ENCODE measurements around the gene ARF1. TPM values are rescaled to one million over a fixed set of nuclear protein-coding genes. Genes with fewer than 3 reads are reported as not detected.
A peak's percentile ranks its signal among the peaks of the same experiment; 100 is the strongest.

Gene ARF1
- total and polyA plus RNA-seq, 2 of the 13 experiments (the other 11 are each of a cell fraction or from before 2014, with no cell fraction given), result 186 to 327 TPM

DNA sequence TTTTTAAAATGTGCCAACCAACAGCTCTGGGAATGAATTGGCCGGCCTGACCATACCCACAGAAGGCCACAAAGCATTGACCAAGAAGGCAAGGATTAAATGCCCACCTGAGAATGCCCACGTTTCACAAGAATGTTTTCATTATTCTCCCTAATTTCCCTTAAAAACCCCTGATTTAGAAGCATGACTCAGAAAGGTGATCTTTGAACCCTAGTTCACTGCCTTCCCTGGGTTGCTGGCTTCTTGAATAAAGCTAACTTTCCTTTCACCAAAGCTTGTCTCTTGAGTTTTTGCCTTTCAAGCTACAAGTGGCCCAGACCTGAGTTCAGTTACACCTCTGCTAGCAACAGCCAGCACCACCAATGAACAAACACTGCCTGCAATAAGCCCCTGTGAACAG is 41.0 kb downstream of the ARF1 start:
- Histone ChIP-seq H2AFZ (ENCODE audit: low read length) (no peak overlapping the region), H3K79me2 (ENCODE audit: insufficient read depth, low read length) (no peaks in the 10 kb centered on the region), H4K20me1 (ENCODE audit: insufficient read depth, low read length) (no peaks in the 10 kb centered on the region), H3K4me1 (ENCODE audit: insufficient read depth, low read length) (peaks cover 14% of the 10 kb centered on the region), H3K27me3 (ENCODE audit: control insufficient read depth in 1 of 2, insufficient read depth in 2 of 2, low read length in 2 of 2) (no peaks in the 10 kb centered on the region), H3K4me2 (ENCODE audit: low read depth, low read length) (peak overlapping the region; percentile 11), H3K27ac (ENCODE audit: extremely low read length, insufficient read depth, low read length) (no peak overlapping the region), H3K9ac (ENCODE audit: insufficient read depth, low read depth, low read length) (no peak overlapping the region), H3K9me3 (ENCODE audit: low read length) (peaks cover 3% of the 10 kb centered on the region), H3K4me3 (replicated peaks in 1 of 3; ENCODE audit: insufficient read depth in 1 of 3, low read depth in 2 of 3, low read length in 3 of 3) (no peak overlapping the region), H3K36me3 (replicated peaks in 1 of 2; ENCODE audit: control insufficient read depth in 1 of 2, insufficient read depth in 2 of 2, low read length in 2 of 2) (no peaks in the 10 kb centered on the region)
- 3% methylated on average over 2 of the region's 2 CpGs for WGBS (ENCODE audit: low lambda C conversion rate)
- in situ Hi-C loops (cut with HindIII; ENCODE audit: extremely low pct_ligation_motif_present, low pct_unique_long_range_greater_than_20kb) (no loop called here), intact Hi-C loops (cut with micrococcal nuclease; ENCODE audit: unreplicated experiment) (no loop called here)
- BruUV-seq (replicated peaks), result no TSS peak
- ATAC-seq (no peak), FAIRE-seq (no peak), DNase-seq (ENCODE audit: low spot score) (no peak)
- ChIA-PET POLR2A (interaction anchor here (0.9 to 3.7 kb wide), 2 partner anchors 13 to 42 kb away, joined by 4 to 11 read pairs; partner anchors contain the start of gene IBA57), CTCF (ENCODE audit: low intra/inter-chr PET ratio, low total read pairs) (no interaction called here)
- peak; percentile 89 for TF ChIP-seq RBAK (CRISPR knock-in tag; IDR thresholded peaks at IDR 0.05)
- peak; percentile 38; the same call in 1 of the 2 replicates for TF ChIP-seq FOSL2 (CRISPR knock-in tag; IDR thresholded peaks at IDR 0.05)
- no peak for TF ChIP-seq ZNF816 (CRISPR knock-in tag; IDR thresholded peaks at IDR 0.05; ENCODE audit: borderline replicate concordance)

DNA sequence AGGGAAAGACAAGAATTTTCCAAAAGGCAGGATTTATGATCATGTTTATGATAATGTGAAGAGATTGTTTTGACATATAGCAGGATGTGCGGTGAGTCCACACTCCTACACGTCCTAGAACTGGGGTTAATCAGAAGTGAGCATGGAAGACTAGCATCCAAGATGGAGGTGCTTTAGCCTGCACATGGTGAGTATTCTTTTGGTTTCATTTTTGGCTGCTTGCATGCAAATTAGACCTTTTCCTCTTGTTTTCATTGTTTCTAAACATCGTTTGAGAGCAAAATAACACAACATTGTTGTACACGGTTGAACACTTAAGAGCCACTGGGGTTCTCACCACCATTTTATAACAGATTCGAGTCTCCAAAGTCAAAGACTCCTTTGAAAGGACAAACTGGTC is 42.7 kb downstream of the ARF1 start:
- ChIA-PET POLR2A (no interaction called here), CTCF (ENCODE audit: low intra/inter-chr PET ratio, low total read pairs) (no interaction called here)
- no TSS peak for BruUV-seq (replicated peaks)
- no peak for ATAC-seq
- FAIRE-seq, result no peak
- H3K27ac ChIP-seq (ENCODE audit: extremely low read length, insufficient read depth, low read length), result no peak overlapping the region
- in situ Hi-C loops (cut with HindIII; ENCODE audit: extremely low pct_ligation_motif_present, low pct_unique_long_range_greater_than_20kb), result no loop called here
- no peaks in the 10 kb centered on the region for H3K27me3 ChIP-seq (ENCODE audit: control insufficient read depth in 1 of 2, insufficient read depth in 2 of 2, low read length in 2 of 2)
- no peaks in the 10 kb centered on the region for H3K79me2 ChIP-seq (ENCODE audit: insufficient read depth, low read length)
- H3K9ac ChIP-seq (ENCODE audit: insufficient read depth, low read depth, low read length), result no peak overlapping the region
- H3K4me1 ChIP-seq (ENCODE audit: insufficient read depth, low read length), result peaks cover 14% of the 10 kb centered on the region
- WGBS (ENCODE audit: low lambda C conversion rate), result 45% methylated on average over 5 of the region's 5 CpGs
- intact Hi-C loops (cut with micrococcal nuclease; ENCODE audit: unreplicated experiment), result no loop called here
- no peaks in the 10 kb centered on the region for H4K20me1 ChIP-seq (ENCODE audit: insufficient read depth, low read length)
- H3K9me3 ChIP-seq (ENCODE audit: low read length), result no peaks in the 10 kb centered on the region
- no peak overlapping the region for H2AFZ ChIP-seq (ENCODE audit: low read length)
- TF ChIP-seq PATZ1 (CRISPR knock-in tag; IDR thresholded peaks at IDR 0.05) (no peak), RARA (CRISPR knock-in tag; IDR thresholded peaks at IDR 0.05) (no peak), GTF2F1 (IDR thresholded peaks at IDR 0.05; ENCODE audit: low read length) (no peak), BRD4 (CRISPR knock-in tag; IDR thresholded peaks at IDR 0.05) (no peak), ZNF251 (CRISPR knock-in tag; IDR thresholded peaks at IDR 0.05) (no peak), SOX13 (IDR thresholded peaks at IDR 0.05) (no peak), SOX13 (CRISPR knock-in tag; conservative IDR thresholded peaks at IDR 0.05 in 1 of 2, IDR thresholded peaks at IDR 0.05 in 1 of 2) (no peak), ZNF101 (CRISPR knock-in tag; IDR thresholded peaks at IDR 0.05; ENCODE audit: borderline replicate concordance, low read depth) (no peak), SATB2 (CRISPR knock-in tag; IDR thresholded peaks at IDR 0.05) (no peak), MAZ (IDR thresholded peaks at IDR 0.05; ENCODE audit: borderline replicate concordance, low read depth, low read length) (no peak), MAZ (CRISPR knock-in tag; IDR thresholded peaks at IDR 0.05; ENCODE audit: low read depth) (no peak), HOXA7 (CRISPR knock-in tag; IDR thresholded peaks at IDR 0.05) (no peak)
- TF ChIP-seq, protein P1, sequence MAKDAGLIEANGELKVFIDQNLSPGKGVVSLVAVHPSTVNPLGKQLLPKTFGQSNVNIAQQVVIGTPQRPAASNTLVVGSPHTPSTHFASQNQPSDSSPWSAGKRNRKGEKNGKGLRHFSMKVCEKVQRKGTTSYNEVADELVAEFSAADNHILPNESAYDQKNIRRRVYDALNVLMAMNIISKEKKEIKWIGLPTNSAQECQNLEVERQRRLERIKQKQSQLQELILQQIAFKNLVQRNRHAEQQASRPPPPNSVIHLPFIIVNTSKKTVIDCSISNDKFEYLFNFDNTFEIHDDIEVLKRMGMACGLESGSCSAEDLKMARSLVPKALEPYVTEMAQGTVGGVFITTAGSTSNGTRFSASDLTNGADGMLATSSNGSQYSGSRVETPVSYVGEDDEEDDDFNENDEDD (CRISPR knock-in tag; IDR thresholded peaks at IDR 0.05; ENCODE audit: borderline replicate concordance), result no peak
- H3K36me3 ChIP-seq (replicated peaks in 1 of 2; ENCODE audit: control insufficient read depth in 1 of 2, insufficient read depth in 2 of 2, low read length in 2 of 2), result no peaks in the 10 kb centered on the region
- H3K4me2 ChIP-seq (ENCODE audit: low read depth, low read length), result no peak overlapping the region
- DNase-seq (ENCODE audit: low spot score), result no peak
- H3K4me3 ChIP-seq (replicated peaks in 1 of 3; ENCODE audit: insufficient read depth in 1 of 3, low read depth in 2 of 3, low read length in 3 of 3), result no peak overlapping the region
